Left ventricle myocardium inferior (tissue), 1 donor: Measurements from ENCODE around the gene LTBP4. TPM values are rescaled to one million over a fixed set of nuclear protein-coding genes. Genes with fewer than 3 reads are reported as not detected.

Experiments
- DNase-seq: peaks from one replicate; pipeline ENCODE4 v3.0.0-alpha.2; 2020
- H3K27ac ChIP-seq: fragments of 200-600 bp; replicated peaks from 2 replicates; pipeline ENCODE4 v1.8.0; 2021
- H3K27me3 ChIP-seq: fragments of 200-600 bp; 2 replicates; pipeline ENCODE4 v1.8.0; 2021; ENCODE audit warnings: low read depth
- H3K36me3 ChIP-seq: fragments of 200-600 bp; 2 replicates; pipeline ENCODE4 v1.8.0; 2021
- H3K4me1 ChIP-seq: fragments of 200-600 bp; 2 replicates; pipeline ENCODE4 v1.8.0; 2021
- H3K4me3 ChIP-seq: fragments of 200-600 bp; 2 replicates; pipeline ENCODE4 v1.8.0; 2021; ENCODE audit warnings: mild to moderate bottlenecking, moderate library complexity
- H3K9me3 ChIP-seq: fragments of 200-600 bp; replicated peaks from 2 replicates; pipeline ENCODE4 v1.8.0; 2021
- intact Hi-C: fragments of 100-400 bp; cut with micrococcal nuclease; formaldehyde crosslinking; loops from one replicate; pipeline ENCODE4 v1.11.0; 2022
- total RNA-seq: library from RNA; stranded (reverse); fragmentation: NEBNext Ultra II Directional; extraction: Animal tissue kit (Norgen Biotek cat#: 25700); gene quantifications from one replicate; pipeline ENCODE4 v1.2.1, GENCODE V29; 2021
- TF ChIP-seq, protein P1 (sequence below): fragments of 200-600 bp; IDR thresholded peaks from 2 replicates; pipeline ENCODE4 v1.8.0; 2021; ENCODE audit warnings: antibody characterized with exemption, mild to moderate bottlenecking, borderline replicate concordance
- donor health status: DM: no; HTN: yes; CAD: no; lungs with severe emphysema.

The LTBP4 gene
- total RNA-seq, 1 donor from 2014 or later, result 260 TPM

DNA sequence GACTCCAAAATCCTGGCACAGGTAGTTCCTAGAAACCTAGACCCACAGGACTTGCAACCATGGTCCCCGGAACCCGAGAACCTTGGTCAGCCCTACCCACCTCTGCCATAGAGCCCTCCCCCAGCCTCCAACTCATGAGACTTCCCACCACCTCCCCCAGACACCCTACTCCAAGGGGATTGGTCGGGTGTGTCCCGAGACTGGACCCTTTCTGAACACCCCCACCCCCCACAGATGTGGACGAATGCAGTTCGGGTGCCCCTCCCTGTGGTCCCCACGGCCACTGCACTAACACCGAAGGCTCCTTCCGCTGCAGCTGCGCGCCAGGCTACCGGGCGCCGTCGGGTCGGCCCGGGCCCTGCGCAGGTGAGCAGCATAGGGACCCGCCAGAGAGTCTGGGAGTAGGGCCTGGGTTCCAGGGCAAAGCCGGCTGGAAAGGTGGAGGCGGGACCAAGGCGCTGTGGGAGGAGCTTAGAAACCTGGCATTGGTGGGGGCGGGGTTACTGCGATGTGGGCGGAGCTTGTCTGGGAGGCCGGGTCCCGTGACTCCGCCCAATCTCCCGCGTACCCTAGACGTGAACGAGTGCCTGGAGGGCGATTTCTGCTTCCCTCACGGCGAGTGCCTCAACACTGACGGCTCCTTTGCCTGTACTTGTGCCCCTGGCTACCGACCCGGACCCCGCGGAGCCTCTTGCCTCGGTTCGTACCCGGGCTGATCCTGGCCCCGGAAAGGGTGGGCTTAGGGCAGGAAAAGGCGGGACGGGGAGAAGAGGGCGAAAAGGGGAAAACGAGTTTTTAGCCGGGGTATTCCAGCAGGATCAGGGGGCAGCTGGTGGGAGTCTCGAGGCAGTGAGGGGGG lies 11.9 kb downstream of the LTBP4 start:
- Histone ChIP-seq H3K9me3 (no peaks in the 10 kb centered on the region), H3K27me3 (no peaks in the 10 kb centered on the region), H3K27ac (peak overlapping the region; percentile 91), H3K36me3 (peaks cover 24% of the 10 kb centered on the region), H3K4me1 (peaks cover 56% of the 10 kb centered on the region), H3K4me3 (peak overlapping the region; percentile 75)
- intact Hi-C loops, result no loop called here
- TF ChIP-seq, protein P1, sequence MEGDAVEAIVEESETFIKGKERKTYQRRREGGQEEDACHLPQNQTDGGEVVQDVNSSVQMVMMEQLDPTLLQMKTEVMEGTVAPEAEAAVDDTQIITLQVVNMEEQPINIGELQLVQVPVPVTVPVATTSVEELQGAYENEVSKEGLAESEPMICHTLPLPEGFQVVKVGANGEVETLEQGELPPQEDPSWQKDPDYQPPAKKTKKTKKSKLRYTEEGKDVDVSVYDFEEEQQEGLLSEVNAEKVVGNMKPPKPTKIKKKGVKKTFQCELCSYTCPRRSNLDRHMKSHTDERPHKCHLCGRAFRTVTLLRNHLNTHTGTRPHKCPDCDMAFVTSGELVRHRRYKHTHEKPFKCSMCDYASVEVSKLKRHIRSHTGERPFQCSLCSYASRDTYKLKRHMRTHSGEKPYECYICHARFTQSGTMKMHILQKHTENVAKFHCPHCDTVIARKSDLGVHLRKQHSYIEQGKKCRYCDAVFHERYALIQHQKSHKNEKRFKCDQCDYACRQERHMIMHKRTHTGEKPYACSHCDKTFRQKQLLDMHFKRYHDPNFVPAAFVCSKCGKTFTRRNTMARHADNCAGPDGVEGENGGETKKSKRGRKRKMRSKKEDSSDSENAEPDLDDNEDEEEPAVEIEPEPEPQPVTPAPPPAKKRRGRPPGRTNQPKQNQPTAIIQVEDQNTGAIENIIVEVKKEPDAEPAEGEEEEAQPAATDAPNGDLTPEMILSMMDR, result no peak
- no peak for DNase-seq

DNA sequence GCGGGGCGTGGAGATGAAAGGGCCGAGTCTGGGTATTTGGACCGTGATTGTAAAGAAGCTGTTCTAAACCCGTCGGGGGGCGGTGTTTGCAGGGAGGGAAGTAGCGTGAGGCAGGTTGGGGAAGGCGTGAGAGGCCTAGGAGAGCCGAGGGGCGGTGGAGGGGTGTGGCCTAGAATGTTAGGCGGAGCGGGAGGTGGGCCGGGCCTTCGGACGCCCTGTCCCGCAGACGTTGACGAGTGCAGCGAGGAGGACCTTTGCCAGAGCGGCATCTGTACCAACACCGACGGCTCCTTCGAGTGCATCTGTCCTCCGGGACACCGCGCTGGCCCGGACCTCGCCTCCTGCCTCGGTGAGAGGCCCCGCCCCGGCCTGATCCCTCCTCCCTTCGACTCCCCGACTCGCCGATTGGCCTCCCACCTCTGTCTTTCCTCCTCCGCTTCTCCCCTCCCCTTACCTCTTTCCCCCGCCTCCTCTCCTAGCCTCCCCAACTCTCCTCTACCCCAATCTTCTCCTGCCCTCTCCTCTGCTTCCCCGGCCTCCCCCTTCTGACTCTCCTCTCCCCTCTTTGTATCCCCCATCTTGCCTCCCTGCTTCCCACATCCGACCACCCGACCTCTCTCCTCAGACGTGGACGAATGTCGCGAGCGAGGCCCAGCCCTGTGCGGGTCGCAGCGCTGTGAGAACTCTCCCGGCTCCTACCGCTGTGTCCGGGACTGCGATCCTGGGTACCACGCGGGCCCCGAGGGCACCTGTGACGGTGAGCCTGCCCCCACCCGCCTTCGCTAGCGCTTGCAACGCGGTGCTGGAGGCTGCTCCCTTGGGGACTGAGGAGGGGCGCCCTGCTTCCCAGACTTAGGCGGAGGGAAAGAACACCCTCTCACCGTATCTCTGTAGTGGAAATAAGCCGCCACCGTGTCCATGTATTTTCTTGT lies 12.8 kb downstream of the LTBP4 start:
- intact Hi-C loops, result no loop called here
- peak overlapping the region; percentile 91 for H3K27ac ChIP-seq
- H3K9me3 ChIP-seq, result no peaks in the 10 kb centered on the region
- TF ChIP-seq, protein P1, result no peak
- H3K36me3 ChIP-seq, result peaks cover 30% of the 10 kb centered on the region
- DNase-seq, result peak; percentile 82
- H3K4me1 ChIP-seq, result peaks cover 54% of the 10 kb centered on the region
- peak overlapping the region; percentile 75 for H3K4me3 ChIP-seq
- H3K27me3 ChIP-seq, result no peaks in the 10 kb centered on the region

DNA sequence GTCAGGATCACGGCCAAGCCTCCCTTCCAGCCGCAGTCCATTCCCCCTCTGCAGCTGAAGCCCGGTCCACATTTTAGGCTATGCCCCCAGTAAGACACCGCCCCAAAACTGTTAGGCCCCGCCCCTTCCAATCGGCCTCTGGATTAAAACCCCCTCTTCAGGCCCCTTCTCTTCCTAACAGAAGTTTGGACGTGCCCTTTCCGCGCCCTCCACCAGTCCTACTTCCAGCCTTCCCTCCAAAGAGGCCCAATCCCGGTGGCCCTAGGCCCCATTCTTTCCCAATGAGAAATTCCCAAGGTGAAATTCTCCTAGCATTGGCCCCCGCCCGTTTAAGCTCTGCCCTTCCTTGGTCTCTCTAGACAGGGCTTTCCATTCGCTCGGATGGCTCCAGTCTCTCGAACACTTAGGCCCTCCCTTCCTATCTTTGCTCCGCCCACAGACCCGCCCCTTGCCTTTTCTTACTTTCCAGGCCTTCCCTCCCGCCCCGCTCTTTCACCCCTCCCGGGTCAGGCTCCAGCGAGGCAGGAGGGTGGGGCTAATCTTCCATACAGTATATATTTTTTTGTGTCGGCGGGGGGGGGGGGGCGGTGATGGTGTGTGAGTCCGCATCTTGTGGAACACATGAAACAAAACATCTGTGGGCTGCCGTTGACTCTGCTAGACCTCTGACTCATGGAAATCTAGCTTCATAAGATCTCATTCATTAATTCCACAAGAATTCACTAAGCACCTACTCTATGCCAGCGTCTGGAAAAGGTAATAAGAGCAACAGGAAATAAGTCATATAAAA lies 13.6 kb downstream of the LTBP4 start:
- peak; percentile 87 for DNase-seq
- H3K4me3 ChIP-seq, result peak overlapping the region; percentile 75

DNA sequence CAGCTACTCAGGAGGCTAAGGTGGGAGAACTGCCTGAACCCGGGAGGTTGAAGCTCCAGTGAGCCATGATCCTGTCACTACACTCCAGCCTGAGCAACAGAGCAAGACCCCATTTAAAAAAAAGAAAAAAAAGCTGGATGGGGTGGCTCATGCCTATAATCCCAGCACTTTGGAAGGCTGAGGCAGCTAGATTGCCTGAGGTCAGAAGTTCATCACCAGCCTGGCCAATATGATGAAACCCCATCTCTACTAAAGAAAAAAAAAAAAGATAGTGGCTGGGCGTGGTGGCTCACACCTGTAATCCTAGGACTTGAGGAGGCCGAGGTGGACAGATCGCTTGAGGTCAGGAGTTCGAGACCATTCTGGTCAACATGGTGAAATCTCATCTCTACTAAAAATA lies 15.0 kb downstream of the LTBP4 start:
- Histone ChIP-seq H3K4me1 (peaks cover 44% of the 10 kb centered on the region), H3K4me3 (no peak overlapping the region), H3K36me3 (peaks cover 51% of the 10 kb centered on the region), H3K9me3 (no peaks in the 10 kb centered on the region), H3K27me3 (no peaks in the 10 kb centered on the region), H3K27ac (no peak overlapping the region)
- TF ChIP-seq, protein P1, result no peak
- no peak for DNase-seq
- intact Hi-C loops, result no loop called here

More for the DNA sequence above, 13.6 kb downstream of the LTBP4 start:
- TF ChIP-seq, protein P1, result no peak
- intact Hi-C loops, result no loop called here
- Histone ChIP-seq H3K4me1 (peaks cover 51% of the 10 kb centered on the region), H3K9me3 (no peaks in the 10 kb centered on the region), H3K27ac (peak overlapping the region; percentile 91), H3K36me3 (peaks cover 39% of the 10 kb centered on the region), H3K27me3 (no peaks in the 10 kb centered on the region)

DNA sequence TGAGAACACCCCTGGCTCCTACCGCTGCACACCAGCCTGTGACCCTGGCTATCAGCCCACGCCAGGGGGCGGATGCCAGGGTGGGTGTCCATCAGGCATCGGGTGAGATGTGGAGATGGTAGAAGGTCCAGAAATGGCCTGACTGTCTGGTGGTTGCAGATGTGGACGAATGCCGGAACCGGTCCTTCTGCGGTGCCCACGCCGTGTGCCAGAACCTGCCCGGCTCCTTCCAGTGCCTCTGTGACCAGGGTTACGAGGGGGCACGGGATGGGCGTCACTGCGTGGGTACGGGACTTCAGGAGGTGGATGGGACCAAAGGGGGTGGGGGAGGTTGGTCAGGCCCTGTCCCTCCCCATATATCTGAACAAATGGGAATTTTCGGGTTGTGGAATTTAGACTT lies 15.8 kb downstream of the LTBP4 start:
- H3K4me3 ChIP-seq, result no peak overlapping the region
- H3K27me3 ChIP-seq, result no peaks in the 10 kb centered on the region
- H3K27ac ChIP-seq, result no peak overlapping the region
- peaks cover 58% of the 10 kb centered on the region for H3K36me3 ChIP-seq
- H3K4me1 ChIP-seq, result peaks cover 38% of the 10 kb centered on the region
- no peaks in the 10 kb centered on the region for H3K9me3 ChIP-seq
- TF ChIP-seq, protein P1, result no peak
- intact Hi-C loops, result no loop called here
- DNase-seq, result no peak
